GM10266 (cell line): ENCODE measurements around the gene HEPN1.
"Not testable (repeated sequence)": the region's sequence is repeated elsewhere in the genome, so short reads cannot be mapped to it uniquely, and the experiment has no call there.

Source experiments
- DNase-seq: peaks from one replicate; pipeline ENCODE4 v3.0.0; 2012; ENCODE audit errors: extremely low spot score
- CTCF ChIP-seq: IDR thresholded peaks from 2 replicates; pipeline ENCODE4 v1.5.1; 2012; ENCODE audit warnings: mild to moderate bottlenecking, low read depth; ENCODE audit not compliant: control insufficient read depth, insufficient read depth; ENCODE audit errors: missing control alignments

HEPN1 gene

DNA sequence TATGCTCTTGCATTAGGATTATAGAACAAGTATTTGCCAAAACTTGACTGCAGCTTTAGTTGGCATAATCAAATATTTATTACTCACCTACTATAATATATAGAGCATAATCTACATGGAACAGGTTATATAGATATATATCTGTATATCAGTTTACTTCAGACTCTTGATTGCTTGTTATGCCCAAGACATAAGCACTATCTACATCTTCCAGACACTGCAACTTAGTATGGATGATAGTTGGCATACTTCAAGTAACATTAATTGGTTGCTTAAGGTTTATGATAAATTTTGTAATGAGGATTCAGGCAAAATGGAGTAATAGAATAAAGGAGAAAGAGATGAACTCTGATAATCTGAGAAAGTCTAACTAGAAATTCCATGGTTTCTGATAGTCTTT is 36.0 kb downstream of the HEPN1 start:
- DNase-seq: no peak
- TF ChIP-seq CTCF: no peak

DNA sequence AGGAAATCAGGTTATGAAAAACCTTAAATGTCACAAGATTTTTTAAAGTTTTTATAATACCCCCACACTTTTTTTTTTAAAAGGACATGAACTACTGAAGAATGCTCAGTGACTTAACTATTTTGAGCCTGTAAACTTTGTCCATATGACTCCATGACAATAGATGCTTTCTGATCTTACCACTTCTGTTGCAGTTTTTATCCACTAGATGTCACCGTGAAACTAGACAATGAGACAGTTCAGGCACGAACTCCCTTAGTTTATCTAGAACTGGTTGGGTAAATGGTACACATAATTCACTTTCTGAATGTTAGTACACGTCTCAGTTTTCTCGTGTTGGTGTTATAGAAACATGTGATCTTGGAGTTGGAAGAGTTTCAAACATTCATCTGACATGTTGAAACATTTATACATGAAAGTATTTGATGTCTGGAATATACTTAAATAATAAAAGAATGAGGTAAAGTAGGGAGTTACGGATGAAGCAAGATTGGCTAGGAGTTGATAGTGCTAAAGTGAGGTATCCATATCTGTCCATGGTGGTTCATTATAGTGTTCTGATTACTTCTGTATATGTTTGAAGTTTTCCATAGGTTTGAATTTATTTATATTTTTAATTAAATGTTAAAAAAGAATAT is 43.0 kb downstream of the HEPN1 start:
- DNase-seq: peak; percentile 68
- TF ChIP-seq CTCF: peak; percentile 72

- not testable (repeated sequence) for DNase-seq
Measured at GRCh38 chr11:124968197-124968596, 49.1 kb downstream of the HEPN1 start.
